Caco-2 (cell line): ENCODE measurements around the gene DDI1. TPM values are rescaled to one million over a fixed set of nuclear protein-coding genes. Genes with fewer than 3 reads are reported as not detected.

Experiments used
- BruUV-seq: library from RNA; stranded (reverse); fragments of 400-500 nt; replicated peaks from 2 replicates; lab custom pipeline; 2021; lab: Mats Ljungman, UMichigan
- CTCF ChIA-PET: fragments of 300-600 bp; sonication (Branson Sonifier 250); formaldehyde crosslinking; loops from one replicate; lab custom pipeline; 2022; ENCODE audit warnings: antibody characterized with exemption; lab: Charles Lee
- POLR2A ChIA-PET: fragments of 300-600 bp; sonication (Branson Sonifier 250); formaldehyde crosslinking; loops from one replicate; lab custom pipeline; 2022; ENCODE audit warnings: antibody characterized with exemption; lab: Charles Lee
- DNase-seq, 2 experiments: peaks; one replicate each; pipeline versions ENCODE4 v3.0.0 to v3.0.0-alpha.2; 2020 to 2022
- H3K27me3 ChIP-seq: replicated peaks from 2 replicates; pipeline ENCODE4 v1.6.0; 2011; ENCODE audit warnings: low read length; ENCODE audit not compliant: control insufficient read depth, insufficient read depth
- H3K36me3 ChIP-seq: 2 replicates; pipeline ENCODE4 v1.5.1; 2011; ENCODE audit warnings: low read length; ENCODE audit not compliant: control insufficient read depth, insufficient read depth
- H3K4me1 ChIP-seq: fragments of 250-450 bp; sonication (Bioruptor Pico); 2 replicates; pipeline ENCODE4 v1.5.1; 2020; ENCODE audit warnings: mild to moderate bottlenecking
- H3K4me3 ChIP-seq: 2 replicates; pipeline ENCODE4 v1.5.1; 2011; ENCODE audit warnings: low read depth, mild to moderate bottlenecking, control low read depth, low read length
- H3K9me3 ChIP-seq: fragments of 250-450 bp; sonication (Bioruptor Pico); 2 replicates; pipeline ENCODE4 v1.5.1; 2020; ENCODE audit warnings: mild to moderate bottlenecking, moderate library complexity
- H3K27ac Mint-ChIP-seq: one replicate; pipeline ENCODE4 v1.8.0; 2022; ENCODE audit warnings: mixed read lengths; ENCODE audit not compliant: unreplicated experiment
- H3K27me3 Mint-ChIP-seq: one replicate; pipeline ENCODE4 v1.8.0; 2022; ENCODE audit warnings: mixed read lengths; ENCODE audit not compliant: insufficient read depth, unreplicated experiment
- H3K36me3 Mint-ChIP-seq: one replicate; pipeline ENCODE4 v1.8.0; 2022; ENCODE audit warnings: mild to moderate bottlenecking, mixed read lengths; ENCODE audit not compliant: insufficient read depth, unreplicated experiment
- H3K4me1 Mint-ChIP-seq: one replicate; pipeline ENCODE4 v1.8.0; 2022; ENCODE audit warnings: low read depth, mixed read lengths; ENCODE audit not compliant: unreplicated experiment
- H3K4me3 Mint-ChIP-seq: one replicate; pipeline ENCODE4 v1.8.0; 2022; ENCODE audit warnings: mild to moderate bottlenecking, moderate library complexity, mixed read lengths; ENCODE audit not compliant: unreplicated experiment
- H3K9me3 Mint-ChIP-seq: one replicate; pipeline ENCODE4 v1.8.0; 2022; ENCODE audit warnings: mixed read lengths; ENCODE audit not compliant: unreplicated experiment
- intact Hi-C: fragments of 100-400 bp; cut with micrococcal nuclease; formaldehyde crosslinking; loops from one replicate; pipeline ENCODE4 v1.10.0; 2022; ENCODE audit not compliant: unreplicated experiment
- total RNA-seq: library from RNA; stranded (reverse); gene quantifications from 2 replicates; pipeline ENCODE4 v1.2.3, GENCODE V29; 2022
- TF ChIP-seq, protein P1 (sequence below), 2 experiments: fragments of 200-600 bp in 1 of 2; IDR thresholded peaks; 1 replicate in 1 of 2; 2 replicates in 1 of 2; pipeline versions ENCODE4 v1.5.1 to v1.8.0; 2011 to 2022; ENCODE audit warnings: antibody characterized with exemption in 1 of 2, control low read depth in 1 of 2, inconsistent platforms in 1 of 2, low read depth in 1 of 2, low read length in 1 of 2, mild to moderate bottlenecking in 1 of 2, moderate library complexity in 1 of 2; ENCODE audit not compliant: insufficient read depth in 1 of 2, severe bottlenecking in 1 of 2, unreplicated experiment in 1 of 2

DDI1 gene
- total RNA-seq, 1 experiment from 2014 or later, result not detected

DNA sequence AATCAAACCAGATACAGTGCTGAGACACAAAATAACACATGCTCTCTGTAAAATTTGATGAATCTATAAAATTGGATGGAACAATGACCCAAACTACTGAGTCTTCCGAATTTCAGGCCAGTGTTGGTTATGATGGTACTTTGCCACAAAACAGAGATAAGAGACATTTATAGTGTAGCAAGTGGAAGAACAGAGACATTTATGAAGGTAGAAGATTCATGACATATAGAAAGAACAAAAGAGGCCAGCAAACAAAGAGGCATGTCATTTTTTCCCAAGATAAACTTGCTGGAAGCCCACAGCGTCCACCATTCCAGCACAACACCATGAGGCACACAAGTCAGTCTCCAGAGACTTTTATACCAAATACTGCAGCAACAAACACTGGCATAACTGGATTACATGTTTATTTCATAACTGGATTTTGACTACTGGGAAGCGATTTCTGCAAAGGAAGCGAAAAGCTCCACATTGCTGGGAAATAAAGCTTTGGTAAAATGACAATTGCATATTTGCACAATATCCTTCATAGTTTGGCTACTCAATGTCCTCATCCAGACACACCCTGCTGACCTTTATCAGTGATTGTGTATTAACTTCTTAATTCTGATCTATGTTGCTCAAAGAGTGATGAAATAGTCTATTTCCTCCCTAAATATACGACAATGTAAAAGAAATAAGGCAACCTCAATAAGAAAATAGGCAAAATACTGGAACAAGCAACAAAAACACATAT, 17.5 kb downstream of the DDI1 start:
- POLR2A ChIA-PET, result no interaction called here
- no peaks in the 10 kb centered on the region for H3K36me3 ChIP-seq
- TF ChIP-seq, protein P1, sequence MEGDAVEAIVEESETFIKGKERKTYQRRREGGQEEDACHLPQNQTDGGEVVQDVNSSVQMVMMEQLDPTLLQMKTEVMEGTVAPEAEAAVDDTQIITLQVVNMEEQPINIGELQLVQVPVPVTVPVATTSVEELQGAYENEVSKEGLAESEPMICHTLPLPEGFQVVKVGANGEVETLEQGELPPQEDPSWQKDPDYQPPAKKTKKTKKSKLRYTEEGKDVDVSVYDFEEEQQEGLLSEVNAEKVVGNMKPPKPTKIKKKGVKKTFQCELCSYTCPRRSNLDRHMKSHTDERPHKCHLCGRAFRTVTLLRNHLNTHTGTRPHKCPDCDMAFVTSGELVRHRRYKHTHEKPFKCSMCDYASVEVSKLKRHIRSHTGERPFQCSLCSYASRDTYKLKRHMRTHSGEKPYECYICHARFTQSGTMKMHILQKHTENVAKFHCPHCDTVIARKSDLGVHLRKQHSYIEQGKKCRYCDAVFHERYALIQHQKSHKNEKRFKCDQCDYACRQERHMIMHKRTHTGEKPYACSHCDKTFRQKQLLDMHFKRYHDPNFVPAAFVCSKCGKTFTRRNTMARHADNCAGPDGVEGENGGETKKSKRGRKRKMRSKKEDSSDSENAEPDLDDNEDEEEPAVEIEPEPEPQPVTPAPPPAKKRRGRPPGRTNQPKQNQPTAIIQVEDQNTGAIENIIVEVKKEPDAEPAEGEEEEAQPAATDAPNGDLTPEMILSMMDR (IDR thresholded peaks at IDR 0.05; ENCODE audit: insufficient read depth in 1 of 2, low read depth in 1 of 2, low read length in 1 of 2, severe bottlenecking in 1 of 2, unreplicated experiment in 1 of 2), result no peak
- H3K4me3 ChIP-seq, result no peak overlapping the region
- 0 out of 2 replicates have a peak, but pooled peaks cover 3% of the 10 kb centered on the region for H3K9me3 ChIP-seq
- no peaks in the 10 kb centered on the region for H3K4me1 ChIP-seq
- H3K9me3 Mint-ChIP-seq, result no peaks in the 10 kb centered on the region
- BruUV-seq, result no TSS peak
- no peaks in the 10 kb centered on the region for H3K36me3 Mint-ChIP-seq
- CTCF ChIA-PET, result no interaction called here
- no peak for DNase-seq
- peaks cover 9% of the 10 kb centered on the region for H3K27me3 Mint-ChIP-seq
- H3K4me3 Mint-ChIP-seq, result no peak overlapping the region
- H3K27me3 ChIP-seq, result no peaks in the 10 kb centered on the region
- intact Hi-C loops, result no loop called here
- no peaks in the 10 kb centered on the region for H3K4me1 Mint-ChIP-seq
- no peak overlapping the region for H3K27ac Mint-ChIP-seq

DNA sequence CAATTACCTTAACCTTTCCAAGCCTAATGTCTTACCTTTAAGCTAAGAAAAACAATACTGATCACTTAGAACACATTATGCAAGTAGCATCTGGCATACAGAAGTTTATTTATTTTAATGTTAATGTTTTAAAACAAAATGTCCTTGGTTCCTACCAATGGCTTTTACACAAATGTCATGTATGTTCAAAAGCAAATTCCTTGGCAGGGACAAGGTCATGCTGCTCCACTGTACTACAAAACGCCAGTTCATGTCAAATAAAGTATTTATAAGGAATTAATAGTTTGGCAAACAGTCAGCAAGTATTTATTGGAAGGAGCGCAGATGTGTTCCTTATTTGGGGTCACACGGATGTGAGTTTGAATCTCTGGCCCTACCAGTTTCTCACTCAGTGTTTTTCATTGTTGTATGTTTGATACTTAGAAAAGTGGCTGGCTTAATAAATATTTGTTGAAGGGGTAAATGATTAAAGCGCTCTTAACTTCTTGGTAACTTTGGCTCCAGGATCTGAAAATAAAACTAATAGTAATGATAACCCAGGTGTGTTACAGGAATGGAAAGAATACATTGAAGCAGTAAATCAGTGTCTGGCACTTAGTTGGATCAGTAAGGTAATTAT, 18.6 kb downstream of the DDI1 start:
- Histone ChIP-seq H3K36me3 (no peaks in the 10 kb centered on the region), H3K4me3 (no peak overlapping the region), H3K4me1 (no peaks in the 10 kb centered on the region), H3K27me3 (no peaks in the 10 kb centered on the region), H3K9me3 (0 out of 2 replicates have a peak, but pooled peaks cover 3% of the 10 kb centered on the region)
- Mint-ChIP-seq H3K27ac (no peak overlapping the region), H3K36me3 (no peaks in the 10 kb centered on the region), H3K4me3 (no peak overlapping the region), H3K27me3 (peaks cover 12% of the 10 kb centered on the region), H3K4me1 (no peaks in the 10 kb centered on the region), H3K9me3 (no peaks in the 10 kb centered on the region)
- DNase-seq, result no peak
- intact Hi-C loops, result no loop called here
- BruUV-seq, result no TSS peak
- ChIA-PET CTCF (no interaction called here), POLR2A (no interaction called here)
- TF ChIP-seq, protein P1 (IDR thresholded peaks at IDR 0.05; ENCODE audit: insufficient read depth in 1 of 2, low read depth in 1 of 2, low read length in 1 of 2, severe bottlenecking in 1 of 2, unreplicated experiment in 1 of 2), result no peak

DNA sequence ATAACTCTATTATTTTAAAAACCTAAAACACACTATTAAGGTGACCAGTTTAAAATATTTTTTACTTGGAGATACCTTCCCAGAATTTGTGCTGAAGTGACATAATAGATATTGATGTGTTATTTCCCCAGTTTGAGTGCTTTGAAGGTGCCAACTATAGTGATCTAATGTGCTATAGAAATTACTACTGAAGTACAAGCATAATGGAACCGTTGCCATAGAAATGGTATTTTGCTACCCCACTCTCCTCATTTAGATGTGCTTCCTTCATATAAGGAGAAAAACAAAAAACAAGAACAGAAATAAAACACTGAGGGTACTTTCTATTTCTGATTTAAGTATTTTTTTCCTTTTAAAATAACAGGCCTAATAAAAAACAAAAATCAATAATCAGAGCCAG, 19.2 kb downstream of the DDI1 start:
- Histone ChIP-seq H3K27me3 (no peaks in the 10 kb centered on the region), H3K9me3 (0 out of 2 replicates have a peak, but pooled peaks cover 3% of the 10 kb centered on the region), H3K4me1 (no peaks in the 10 kb centered on the region), H3K4me3 (no peak overlapping the region), H3K36me3 (no peaks in the 10 kb centered on the region)
- Mint-ChIP-seq H3K9me3 (no peaks in the 10 kb centered on the region), H3K4me3 (no peak overlapping the region), H3K27me3 (peaks cover 12% of the 10 kb centered on the region), H3K27ac (no peak overlapping the region), H3K4me1 (no peaks in the 10 kb centered on the region), H3K36me3 (no peaks in the 10 kb centered on the region)
- POLR2A ChIA-PET, result no interaction called here
- CTCF ChIA-PET, result no interaction called here
- DNase-seq, result no peak
- intact Hi-C loops, result no loop called here
- no TSS peak for BruUV-seq
- TF ChIP-seq, protein P1 (IDR thresholded peaks at IDR 0.05; ENCODE audit: insufficient read depth in 1 of 2, low read depth in 1 of 2, low read length in 1 of 2, severe bottlenecking in 1 of 2, unreplicated experiment in 1 of 2), result no peak
